Parathyroid adenoma (tissue), 2 donors: ENCODE measurements around the gene OSBPL9.

ENCODE experiments used
- H2AFZ ChIP-seq: fragments of 300-600 bp; sonication (generic); one replicate; pipeline ENCODE4 v1.7.0; 2017; ENCODE audit warnings: antibody characterized with exemption, mild to moderate bottlenecking
- H3K27ac ChIP-seq: fragments of 300-600 bp; sonication (generic); one replicate; pipeline ENCODE4 v1.7.0; 2017
- H3K27me3 ChIP-seq: fragments of 300-600 bp; sonication (generic); one replicate; pipeline ENCODE4 v1.7.0; 2017; ENCODE audit warnings: low read length; ENCODE audit not compliant: control insufficient read depth, insufficient read depth
- H3K36me3 ChIP-seq: fragments of 300-600 bp; sonication (generic); one replicate; pipeline ENCODE4 v1.7.0; 2017; ENCODE audit warnings: low read length; ENCODE audit not compliant: control insufficient read depth, insufficient read depth
- H3K4me1 ChIP-seq: fragments of 300-600 bp; sonication (generic); one replicate; pipeline ENCODE4 v1.7.0; 2017; ENCODE audit warnings: control low read depth
- H3K4me2 ChIP-seq: fragments of 300-600 bp; sonication (generic); one replicate; pipeline ENCODE4 v1.7.0; 2017; ENCODE audit warnings: low read length
- H3K4me3 ChIP-seq: fragments of 300-600 bp; sonication (generic); one replicate; pipeline ENCODE4 v1.7.0; 2017; ENCODE audit warnings: low read depth, low read length
- H3K79me2 ChIP-seq: fragments of 300-600 bp; sonication (generic); one replicate; pipeline ENCODE4 v1.7.0; 2017; ENCODE audit warnings: control low read depth
- H3K9ac ChIP-seq: fragments of 300-600 bp; sonication (generic); one replicate; pipeline ENCODE4 v1.7.0; 2017; ENCODE audit warnings: mild to moderate bottlenecking
- H3K9me3 ChIP-seq: fragments of 300-600 bp; sonication (generic); one replicate; pipeline ENCODE4 v1.7.0; 2017; ENCODE audit warnings: low read length; ENCODE audit not compliant: control insufficient read depth
- TF ChIP-seq, protein P1 (sequence below): fragments of 300-600 bp; sonication (generic); IDR thresholded peaks from one replicate; pipeline ENCODE4 v1.7.0; 2017; ENCODE audit warnings: antibody characterized with exemption, mild to moderate bottlenecking
- donor health status: primary hyperparathyroidism.

The OSBPL9 gene

DNA sequence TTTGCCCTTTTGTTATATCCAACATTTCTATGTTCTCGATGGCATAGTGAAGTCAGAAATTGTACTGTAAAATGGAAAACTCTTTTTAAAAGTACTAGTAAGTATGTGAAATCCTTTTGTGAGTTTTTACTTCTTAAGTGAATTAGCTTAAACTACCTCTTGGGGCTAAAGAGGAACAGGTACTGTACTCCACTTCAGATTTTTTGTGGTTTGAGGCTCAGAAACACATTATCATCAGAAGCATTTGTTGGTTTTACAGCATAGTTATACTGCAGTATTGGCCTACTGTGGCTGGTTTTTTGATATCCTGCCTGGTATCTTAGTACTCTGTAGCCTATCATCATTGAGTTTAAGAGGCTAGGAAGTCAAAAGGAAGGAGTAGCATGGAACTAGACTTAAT, 144.5 kb downstream of the OSBPL9 start:
- Histone ChIP-seq H3K36me3 (no peaks in the 10 kb centered on the region), H3K27me3 (no peaks in the 10 kb centered on the region), H3K9me3 (no peaks in the 10 kb centered on the region), H3K79me2 (no peaks in the 10 kb centered on the region), H3K27ac (no peak overlapping the region), H2AFZ (no peak overlapping the region), H3K4me2 (no peak overlapping the region), H3K4me3 (no peak overlapping the region), H3K9ac (no peak overlapping the region), H3K4me1 (no peaks in the 10 kb centered on the region)
- TF ChIP-seq, protein P1, sequence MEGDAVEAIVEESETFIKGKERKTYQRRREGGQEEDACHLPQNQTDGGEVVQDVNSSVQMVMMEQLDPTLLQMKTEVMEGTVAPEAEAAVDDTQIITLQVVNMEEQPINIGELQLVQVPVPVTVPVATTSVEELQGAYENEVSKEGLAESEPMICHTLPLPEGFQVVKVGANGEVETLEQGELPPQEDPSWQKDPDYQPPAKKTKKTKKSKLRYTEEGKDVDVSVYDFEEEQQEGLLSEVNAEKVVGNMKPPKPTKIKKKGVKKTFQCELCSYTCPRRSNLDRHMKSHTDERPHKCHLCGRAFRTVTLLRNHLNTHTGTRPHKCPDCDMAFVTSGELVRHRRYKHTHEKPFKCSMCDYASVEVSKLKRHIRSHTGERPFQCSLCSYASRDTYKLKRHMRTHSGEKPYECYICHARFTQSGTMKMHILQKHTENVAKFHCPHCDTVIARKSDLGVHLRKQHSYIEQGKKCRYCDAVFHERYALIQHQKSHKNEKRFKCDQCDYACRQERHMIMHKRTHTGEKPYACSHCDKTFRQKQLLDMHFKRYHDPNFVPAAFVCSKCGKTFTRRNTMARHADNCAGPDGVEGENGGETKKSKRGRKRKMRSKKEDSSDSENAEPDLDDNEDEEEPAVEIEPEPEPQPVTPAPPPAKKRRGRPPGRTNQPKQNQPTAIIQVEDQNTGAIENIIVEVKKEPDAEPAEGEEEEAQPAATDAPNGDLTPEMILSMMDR, result no peak

DNA sequence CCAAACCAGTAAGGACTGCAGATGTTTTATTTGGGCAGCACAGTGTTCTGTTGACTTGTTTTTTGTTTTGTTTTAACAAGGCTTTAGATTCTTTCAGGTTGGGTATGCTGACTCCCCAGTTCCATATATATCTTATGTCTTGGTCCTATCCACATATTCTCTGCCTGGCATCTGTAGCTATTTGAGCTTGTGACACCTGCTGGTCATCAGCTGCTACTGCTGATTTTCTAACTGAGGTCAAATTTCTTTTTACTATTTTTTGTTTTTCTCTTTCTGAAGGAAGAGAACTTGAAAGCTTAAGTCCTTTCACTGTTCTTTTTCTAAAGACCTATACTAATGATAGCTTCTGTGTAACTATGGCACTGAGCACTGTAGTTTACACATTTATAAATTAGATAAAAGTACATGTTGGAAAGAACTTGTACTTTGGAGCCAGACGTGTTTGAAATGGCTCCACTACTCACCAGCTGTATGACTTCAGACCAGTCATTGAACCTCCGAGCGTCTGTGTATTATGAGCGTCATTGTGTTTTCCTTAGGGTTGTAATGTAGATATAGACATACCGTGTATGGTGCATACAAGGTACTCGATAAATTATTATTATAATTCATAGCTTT, 152.2 kb downstream of the OSBPL9 start:
- TF ChIP-seq, protein P1, result peak; percentile 74
- H3K27ac ChIP-seq, result no peak overlapping the region
- H3K4me3 ChIP-seq, result no peak overlapping the region
- H3K4me1 ChIP-seq, result no peaks in the 10 kb centered on the region
- H3K27me3 ChIP-seq, result no peaks in the 10 kb centered on the region
- H2AFZ ChIP-seq, result no peak overlapping the region
- H3K9me3 ChIP-seq, result no peaks in the 10 kb centered on the region
- no peak overlapping the region for H3K4me2 ChIP-seq
- no peak overlapping the region for H3K9ac ChIP-seq
- H3K79me2 ChIP-seq, result no peaks in the 10 kb centered on the region
- H3K36me3 ChIP-seq, result no peaks in the 10 kb centered on the region

DNA sequence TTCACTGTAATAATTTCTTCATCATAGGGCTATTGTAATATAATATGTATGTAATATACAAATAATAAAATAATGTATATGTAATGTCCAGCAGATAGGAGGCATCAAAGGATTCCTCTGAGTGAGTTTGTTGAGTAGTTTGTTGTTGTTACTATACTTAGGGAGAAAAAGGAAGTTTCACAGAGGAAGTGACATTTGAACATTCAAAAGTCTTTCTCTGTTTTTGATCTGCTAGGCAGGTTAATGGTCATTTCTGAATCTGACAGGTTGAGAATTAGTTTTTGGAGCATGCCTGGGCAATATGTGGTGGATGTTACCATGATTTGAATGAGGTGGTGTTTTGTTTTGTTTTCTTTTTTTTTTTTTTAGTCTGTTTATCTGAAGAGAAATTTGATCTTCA, 159.5 kb downstream of the OSBPL9 start:
- no peaks in the 10 kb centered on the region for H3K36me3 ChIP-seq
- peaks cover 3% of the 10 kb centered on the region for H3K4me1 ChIP-seq
- H3K27ac ChIP-seq, result no peak overlapping the region
- no peak overlapping the region for H3K9ac ChIP-seq
- H3K27me3 ChIP-seq, result no peaks in the 10 kb centered on the region
- no peak overlapping the region for H3K4me2 ChIP-seq
- H3K9me3 ChIP-seq, result no peaks in the 10 kb centered on the region
- H3K4me3 ChIP-seq, result no peak overlapping the region
- TF ChIP-seq, protein P1, result no peak
- H3K79me2 ChIP-seq, result no peaks in the 10 kb centered on the region
- H2AFZ ChIP-seq, result no peak overlapping the region

DNA sequence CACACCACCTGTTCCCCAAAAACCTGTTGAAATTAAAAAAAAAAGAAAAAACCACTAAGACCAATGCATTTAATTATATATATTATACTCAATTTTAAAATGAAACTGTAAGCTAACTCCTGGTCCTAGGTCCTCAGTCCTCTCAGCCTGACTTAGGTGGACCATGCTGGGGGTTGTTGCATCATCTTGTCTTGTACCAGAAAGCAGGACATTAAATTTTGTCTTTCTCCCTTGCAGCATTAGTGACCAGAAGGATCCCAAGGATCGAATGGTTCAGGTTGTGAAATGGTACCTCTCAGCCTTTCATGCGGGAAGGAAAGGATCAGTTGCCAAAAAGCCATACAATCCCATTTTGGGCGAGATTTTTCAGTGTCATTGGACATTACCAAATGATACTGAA, 164.0 kb downstream of the OSBPL9 start:
- no peak overlapping the region for H3K4me2 ChIP-seq
- H3K27me3 ChIP-seq, result no peaks in the 10 kb centered on the region
- no peaks in the 10 kb centered on the region for H3K79me2 ChIP-seq
- no peak overlapping the region for H3K4me3 ChIP-seq
- H3K9ac ChIP-seq, result no peak overlapping the region
- no peaks in the 10 kb centered on the region for H3K9me3 ChIP-seq
- H2AFZ ChIP-seq, result no peak overlapping the region
- no peak overlapping the region for H3K27ac ChIP-seq
- H3K4me1 ChIP-seq, result peaks cover 3% of the 10 kb centered on the region
- TF ChIP-seq, protein P1, result no peak
- H3K36me3 ChIP-seq, result no peaks in the 10 kb centered on the region

DNA sequence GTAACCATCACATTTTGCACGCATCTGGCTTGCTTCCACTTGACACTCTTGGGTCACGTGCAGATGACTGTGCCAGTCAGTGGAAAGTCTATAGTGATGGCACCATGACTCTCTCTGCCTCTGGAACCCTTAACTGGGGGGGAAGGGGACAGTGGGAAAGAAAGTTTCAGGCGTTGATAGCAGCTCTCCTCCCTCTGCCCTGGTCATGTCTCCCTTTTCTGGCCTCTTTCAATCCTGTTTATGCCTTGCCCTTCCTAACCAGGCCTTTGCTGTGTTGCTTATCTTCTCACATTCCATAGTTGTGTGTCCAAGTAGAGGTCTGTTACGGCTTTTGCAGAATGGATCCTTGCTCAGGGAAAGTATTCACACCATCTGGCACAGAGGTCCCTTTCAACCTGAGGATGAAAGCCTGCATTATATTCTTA, 168.1 kb downstream of the OSBPL9 start:
- TF ChIP-seq, protein P1, result no peak
- Histone ChIP-seq H3K79me2 (no peaks in the 10 kb centered on the region), H2AFZ (no peak overlapping the region), H3K27ac (no peak overlapping the region), H3K9ac (no peak overlapping the region), H3K4me3 (no peak overlapping the region), H3K36me3 (no peaks in the 10 kb centered on the region), H3K4me1 (no peaks in the 10 kb centered on the region), H3K9me3 (no peaks in the 10 kb centered on the region), H3K4me2 (no peak overlapping the region), H3K27me3 (no peaks in the 10 kb centered on the region)
